ENCODE measurements around the gene LONP2. TPM values are rescaled to one million over a fixed set of nuclear protein-coding genes. Genes with fewer than 3 reads are reported as not detected.

Gene LONP2
- total RNA-seq, 1 donor, result 56.8 TPM

DNA sequence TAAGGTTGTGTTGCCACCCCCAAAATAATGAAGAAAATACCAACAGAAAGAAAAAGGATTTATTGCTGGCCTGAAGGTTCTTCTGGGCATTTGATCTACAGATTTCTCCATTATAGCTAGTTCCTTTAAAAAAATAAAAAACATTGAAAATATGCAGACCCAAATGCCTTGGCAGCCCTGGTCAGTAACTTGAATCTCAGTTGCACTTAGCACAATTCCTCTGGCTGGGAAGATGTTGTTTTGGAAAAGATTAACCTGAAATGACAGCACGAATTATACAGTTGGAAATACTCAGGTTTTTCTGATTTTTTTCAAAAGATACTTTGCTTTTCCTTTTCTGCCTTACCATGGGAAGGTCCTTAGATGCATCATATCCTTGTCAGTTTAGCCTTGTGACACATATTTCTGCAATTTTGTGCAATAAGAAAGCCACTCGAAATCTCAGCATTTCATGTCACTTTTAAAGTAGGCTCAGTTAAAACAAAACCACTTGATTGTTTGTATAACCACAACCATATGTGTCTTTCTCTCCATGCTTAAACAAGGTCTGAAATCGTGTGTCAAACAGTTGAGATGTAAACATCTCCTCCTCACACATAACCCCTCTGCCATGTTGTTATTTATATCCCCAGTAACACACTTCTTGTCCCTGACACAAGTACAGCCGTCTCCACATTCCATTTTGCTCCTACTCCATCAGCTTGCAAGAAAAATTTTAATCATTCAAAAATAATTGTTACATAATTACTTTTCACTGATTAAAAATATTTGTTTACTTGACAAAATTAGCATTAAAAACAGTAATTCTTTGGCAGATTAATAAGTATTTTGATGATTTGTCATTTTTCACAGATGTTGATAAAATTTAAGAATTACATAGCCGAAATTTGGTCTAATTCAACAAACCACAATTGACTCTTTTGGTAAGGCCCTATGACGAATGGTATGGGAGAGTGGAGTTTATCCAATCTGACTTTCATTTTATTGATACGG is 80.0 kb downstream of the LONP2 start:
- Histone ChIP-seq H3K4me1 (ENCODE audit: insufficient read depth, low read length) (peaks cover 17% of the 10 kb centered on the region), H3K9me3 (ENCODE audit: low read depth, low read length) (no peaks in the 10 kb centered on the region), H3K4me2 (ENCODE audit: insufficient read depth, low read length) (no peak overlapping the region), H4K20me1 (ENCODE audit: insufficient read depth, low read length) (peaks cover 3% of the 10 kb centered on the region), H3K79me2 (ENCODE audit: insufficient read depth, low read length) (peaks cover 9% of the 10 kb centered on the region), H2AFZ (ENCODE audit: low read length) (no peak overlapping the region), H3K36me3 (ENCODE audit: insufficient read depth, low read length) (peaks cover 3% of the 10 kb centered on the region), H3K27ac (ENCODE audit: low read depth, low read length) (no peak overlapping the region), H3K4me3 (ENCODE audit: insufficient read depth, low read length) (no peak overlapping the region), H3K27me3 (ENCODE audit: insufficient read depth, low read length) (no peaks in the 10 kb centered on the region)
- DNase-seq (ENCODE audit: insufficient read length, low spot score, missing footprints), result peak; percentile 11
- no peak for TF ChIP-seq CTCF (IDR thresholded peaks at IDR 0.05; ENCODE audit: extremely low read depth, low read depth, low read length)

DNA sequence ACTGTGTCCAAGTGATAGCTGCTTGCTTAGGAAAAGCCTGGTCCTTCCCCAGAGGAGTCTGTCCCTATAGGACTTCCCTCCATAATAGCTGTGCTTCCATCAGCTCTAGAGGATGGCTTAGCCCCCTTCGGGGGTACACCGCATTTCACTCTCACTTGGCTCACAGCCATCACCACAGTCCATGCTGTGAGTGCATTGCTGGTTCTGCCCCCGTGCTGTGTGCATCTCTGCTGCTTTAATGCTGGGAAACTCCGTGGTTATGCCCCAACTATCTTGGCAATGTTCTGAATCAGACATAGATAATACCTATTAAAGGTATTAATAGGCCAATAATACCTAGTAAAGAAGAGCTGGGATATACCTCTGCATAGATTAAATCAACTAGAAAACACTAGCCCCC is 82.8 kb downstream of the LONP2 start:
- Histone ChIP-seq H3K4me1 (ENCODE audit: insufficient read depth, low read length) (peaks cover 20% of the 10 kb centered on the region), H2AFZ (ENCODE audit: low read length) (no peak overlapping the region), H3K27me3 (ENCODE audit: insufficient read depth, low read length) (no peaks in the 10 kb centered on the region), H3K36me3 (ENCODE audit: insufficient read depth, low read length) (peaks cover 3% of the 10 kb centered on the region), H3K4me3 (ENCODE audit: insufficient read depth, low read length) (no peak overlapping the region), H3K4me2 (ENCODE audit: insufficient read depth, low read length) (no peak overlapping the region), H3K27ac (ENCODE audit: low read depth, low read length) (no peak overlapping the region), H3K79me2 (ENCODE audit: insufficient read depth, low read length) (peaks cover 9% of the 10 kb centered on the region), H3K9me3 (ENCODE audit: low read depth, low read length) (no peaks in the 10 kb centered on the region), H4K20me1 (ENCODE audit: insufficient read depth, low read length) (peaks cover 9% of the 10 kb centered on the region)
- DNase-seq (ENCODE audit: insufficient read length, low spot score, missing footprints), result no peak
- TF ChIP-seq CTCF (IDR thresholded peaks at IDR 0.05; ENCODE audit: extremely low read depth, low read depth, low read length), result no peak

- no peak overlapping the region for H2AFZ ChIP-seq (ENCODE audit: low read length)
- H3K79me2 ChIP-seq (ENCODE audit: insufficient read depth, low read length), result peaks cover 3% of the 10 kb centered on the region
- no peak overlapping the region for H3K4me3 ChIP-seq (ENCODE audit: insufficient read depth, low read length)
- H4K20me1 ChIP-seq (ENCODE audit: insufficient read depth, low read length), result peaks cover 9% of the 10 kb centered on the region
- H3K4me1 ChIP-seq (ENCODE audit: insufficient read depth, low read length), result peaks cover 13% of the 10 kb centered on the region
- H3K4me2 ChIP-seq (ENCODE audit: insufficient read depth, low read length), result no peak overlapping the region
- no peaks in the 10 kb centered on the region for H3K9me3 ChIP-seq (ENCODE audit: low read depth, low read length)
- DNase-seq (ENCODE audit: insufficient read length, low spot score, missing footprints), result no peak
- TF ChIP-seq CTCF (IDR thresholded peaks at IDR 0.05; ENCODE audit: extremely low read depth, low read depth, low read length), result no peak
- no peak overlapping the region for H3K27ac ChIP-seq (ENCODE audit: low read depth, low read length)
- no peaks in the 10 kb centered on the region for H3K27me3 ChIP-seq (ENCODE audit: insufficient read depth, low read length)
- peaks cover 5% of the 10 kb centered on the region for H3K36me3 ChIP-seq (ENCODE audit: insufficient read depth, low read length)
Observed at GRCh38 chr16:48329138-48329537, 85.0 kb downstream of the LONP2 start.

DNA sequence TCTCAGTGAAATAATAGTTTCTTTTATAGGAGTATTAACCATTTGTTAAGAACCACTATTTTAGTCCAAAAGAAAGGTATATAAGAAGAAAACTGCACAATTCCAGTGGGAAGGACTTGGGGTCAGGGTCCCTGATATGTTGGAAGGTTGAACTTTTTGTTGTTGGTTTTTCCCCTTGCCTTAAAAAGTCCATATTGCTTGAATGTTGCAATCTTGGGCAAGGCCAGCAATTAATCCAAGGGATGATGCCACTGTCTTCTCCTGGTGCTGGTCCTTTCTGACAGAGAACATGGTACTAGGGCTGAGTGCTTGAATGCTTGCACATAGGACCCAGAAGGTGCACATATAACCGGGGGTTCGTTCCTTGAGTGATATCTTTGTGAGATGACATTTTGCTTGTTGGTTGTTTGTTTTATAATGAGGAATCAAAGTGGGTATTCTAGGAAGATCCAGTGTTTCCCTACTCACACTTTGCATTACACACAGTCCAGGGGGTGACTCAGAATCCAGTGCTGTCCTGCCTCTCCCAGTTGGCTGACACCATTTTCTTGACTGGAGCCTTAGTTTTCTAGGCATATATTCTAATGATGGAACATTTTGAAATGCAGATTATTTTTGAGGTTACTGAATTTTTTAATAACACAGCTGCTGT is 86.2 kb downstream of the LONP2 start:
- Histone ChIP-seq H3K27ac (ENCODE audit: low read depth, low read length) (peak overlapping the region; percentile 5), H3K79me2 (ENCODE audit: insufficient read depth, low read length) (no peaks in the 10 kb centered on the region), H3K27me3 (ENCODE audit: insufficient read depth, low read length) (no peaks in the 10 kb centered on the region), H3K4me3 (ENCODE audit: insufficient read depth, low read length) (no peak overlapping the region), H4K20me1 (ENCODE audit: insufficient read depth, low read length) (peaks cover 9% of the 10 kb centered on the region), H3K4me2 (ENCODE audit: insufficient read depth, low read length) (no peak overlapping the region), H3K4me1 (ENCODE audit: insufficient read depth, low read length) (peaks cover 12% of the 10 kb centered on the region), H3K36me3 (ENCODE audit: insufficient read depth, low read length) (peaks cover 17% of the 10 kb centered on the region), H3K9me3 (ENCODE audit: low read depth, low read length) (no peaks in the 10 kb centered on the region), H2AFZ (ENCODE audit: low read length) (no peak overlapping the region)
- no peak for TF ChIP-seq CTCF (IDR thresholded peaks at IDR 0.05; ENCODE audit: extremely low read depth, low read depth, low read length)
- DNase-seq (ENCODE audit: insufficient read length, low spot score, missing footprints), result peak; percentile 13

All from osteoblast (primary cell).